K562 (cell line): ENCODE results near the gene ARHGAP23. TPM values are rescaled to one million over a fixed set of nuclear protein-coding genes. Genes with fewer than 3 reads are reported as not detected.

Source experiments
- CTBP1 ChIP-seq: fragments of 450-650 bp; IDR thresholded peaks from 2 replicates; pipeline ENCODE4 v1.6.1; 2016; ENCODE audit warnings: borderline replicate concordance
- EP300 ChIP-seq: IDR thresholded peaks from 2 replicates; pipeline ENCODE4 v1.6.1; 2012; ENCODE audit warnings: low read length, improper control_type of control experiment
- ESRRA ChIP-seq: fragments of 450-650 bp; IDR thresholded peaks from 2 replicates; pipeline ENCODE4 v1.6.1; 2014; ENCODE audit warnings: low read depth, mild to moderate bottlenecking, moderate library complexity, borderline replicate concordance
- NBN ChIP-seq: fragments of 450-650 bp; IDR thresholded peaks from 2 replicates; pipeline ENCODE4 v1.6.1; 2016; ENCODE audit warnings: low read depth, mild to moderate bottlenecking
- RCOR1 ChIP-seq, 2 experiments: IDR thresholded peaks; 2 replicates each; pipeline ENCODE4 v1.6.1; 2012; ENCODE audit warnings: low read depth in 2 of 2, low read length in 2 of 2, borderline replicate concordance in 1 of 2, improper control_type of control experiment in 1 of 2
- SMARCE1 ChIP-seq: fragments of 450-650 bp; IDR thresholded peaks from 2 replicates; pipeline ENCODE4 v1.7.1; 2016; ENCODE audit warnings: mild to moderate bottlenecking
- SMC3 ChIP-seq: conservative IDR thresholded peaks from 2 replicates; pipeline ENCODE4 v1.6.1; 2011; ENCODE audit warnings: low read depth, low read length, improper control_type of control experiment; ENCODE audit not compliant: insufficient read depth
- TCF7L2 ChIP-seq: fragments of 150-350 bp; IDR thresholded peaks from 2 replicates; pipeline ENCODE4 v1.6.1; 2016; ENCODE audit warnings: low read depth, mild to moderate bottlenecking, low read length, moderate library complexity
- ZNF778 ChIP-seq: fragments of 450-650 bp; formaldehyde crosslinking; IDR thresholded peaks from 2 replicates; pipeline ENCODE4 v1.4.0; 2020; ENCODE audit warnings: mild to moderate bottlenecking, moderate library complexity
- polyA plus RNA-seq, 8 experiments: library from polyadenylated mRNA; depleted of rRNA in 4 of 8; stranded (reverse) in 5 of 8; unstranded in 3 of 8; fragments of >200 nt; fragmentation: Nextera tagmentation in 2 of 8; fragmentation: Illumina TruSeq in 1 of 8; extraction: Ambion mirVana in 2 of 8; extraction: Trizol in 1 of 8; gene quantifications; 2 replicates each; pipeline versions ENCODE4 v1.2.1 to v1.2.3, GENCODE V29; 2011 to 2014; ENCODE audit warnings: inconsistent platforms in 1 of 8, missing spikeins in 1 of 8
- total RNA-seq, 7 experiments: library from RNA; depleted of rRNA in 6 of 7; stranded (reverse); fragments of >200 nt in 6 of 7; fragmentation: Illumina TruSeq in 2 of 7; extraction: Trizol in 2 of 7; gene quantifications; 2 replicates each; pipeline versions ENCODE4 v1.2.1 to v1.2.3, GENCODE V29; 2011 to 2021; ENCODE audit warnings: low replicate concordance in 1 of 7
- TF ChIP-seq, protein P1 (sequence below): fragments of 450-650 bp; IDR thresholded peaks from 2 replicates; pipeline ENCODE4 v1.6.1; 2016; ENCODE audit warnings: mild to moderate bottlenecking, moderate library complexity
- TF ChIP-seq, protein P2 (sequence below), 3 experiments: IDR thresholded peaks in 2 of 3; conservative IDR thresholded peaks in 1 of 3; 2 replicates each; pipeline ENCODE4 v1.5.1; 2011 to 2012; ENCODE audit warnings: low read length in 3 of 3, mild to moderate bottlenecking in 3 of 3, control low read depth in 2 of 3, improper control_type of control experiment in 1 of 3, inconsistent platforms in 1 of 3, low read depth in 1 of 3, mixed read lengths in 1 of 3, moderate library complexity in 1 of 3; ENCODE audit not compliant: insufficient read depth in 2 of 3
- TF ChIP-seq, protein P3 (sequence below): fragments of 200-800 bp; sonication (Bioruptor generic); IDR thresholded peaks from 2 replicates; pipeline ENCODE4 v1.6.1; 2017; ENCODE audit warnings: missing genetic modification characterization, missing compliant biosample characterization

Gene ARHGAP23
- total and polyA plus RNA-seq, 9 of the 15 experiments (the other 6 are each of a cell fraction or from before 2014, with no cell fraction given), result 0.01 to 2.7 (median 0.70) TPM

DNA sequence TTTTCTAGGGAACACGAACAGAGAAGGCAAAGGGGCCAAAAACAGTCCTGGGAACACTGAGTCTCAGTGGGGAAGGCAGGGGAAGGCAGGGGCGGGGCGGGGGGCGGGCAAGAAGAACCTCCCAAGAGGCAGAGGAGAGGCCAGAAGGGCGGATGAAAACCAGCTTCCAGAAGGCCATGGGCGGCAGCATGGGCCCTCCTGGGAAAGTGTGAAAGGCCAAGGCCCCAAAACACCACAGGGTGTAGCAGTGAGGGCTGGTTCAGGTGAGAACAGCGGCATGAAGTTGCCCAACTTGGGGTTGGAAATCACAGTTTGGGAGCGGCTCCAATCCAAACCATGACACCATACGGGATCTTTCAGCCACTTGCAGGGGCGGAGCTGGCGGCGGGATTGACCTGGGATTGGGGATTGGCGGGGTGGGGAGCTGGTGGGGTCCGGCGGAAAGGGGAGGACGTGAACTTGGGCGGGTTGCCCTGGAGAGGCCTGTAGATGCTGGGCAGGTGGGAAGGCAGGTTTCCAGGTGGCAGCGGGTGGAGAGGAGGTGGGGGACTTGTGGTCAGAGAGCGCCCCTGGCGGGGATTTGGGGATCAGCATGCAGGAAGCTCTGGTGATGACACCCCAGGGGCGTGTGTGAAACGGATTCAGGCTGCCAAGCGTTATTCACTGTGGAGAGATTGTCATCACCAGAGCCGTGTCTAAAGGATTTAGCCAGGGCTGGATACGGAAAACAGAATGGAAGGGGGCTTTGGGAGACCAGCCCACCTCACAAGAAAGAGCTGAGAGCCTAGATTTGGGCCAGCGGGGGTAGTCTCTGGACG, 80.9 kb downstream of the ARHGAP23 start (continued):
- peak in 1 of 2 experiments; percentile 77; a peak in 1 of 4 replicates for TF ChIP-seq RCOR1 (IDR thresholded peaks at IDR 0.05; ENCODE audit: borderline replicate concordance in 1 of 2, low read depth in 2 of 2, low read length in 2 of 2)
- peak; percentile 24; the same call in 1 of the 2 replicates for TF ChIP-seq EP300
- TF ChIP-seq, protein P1, sequence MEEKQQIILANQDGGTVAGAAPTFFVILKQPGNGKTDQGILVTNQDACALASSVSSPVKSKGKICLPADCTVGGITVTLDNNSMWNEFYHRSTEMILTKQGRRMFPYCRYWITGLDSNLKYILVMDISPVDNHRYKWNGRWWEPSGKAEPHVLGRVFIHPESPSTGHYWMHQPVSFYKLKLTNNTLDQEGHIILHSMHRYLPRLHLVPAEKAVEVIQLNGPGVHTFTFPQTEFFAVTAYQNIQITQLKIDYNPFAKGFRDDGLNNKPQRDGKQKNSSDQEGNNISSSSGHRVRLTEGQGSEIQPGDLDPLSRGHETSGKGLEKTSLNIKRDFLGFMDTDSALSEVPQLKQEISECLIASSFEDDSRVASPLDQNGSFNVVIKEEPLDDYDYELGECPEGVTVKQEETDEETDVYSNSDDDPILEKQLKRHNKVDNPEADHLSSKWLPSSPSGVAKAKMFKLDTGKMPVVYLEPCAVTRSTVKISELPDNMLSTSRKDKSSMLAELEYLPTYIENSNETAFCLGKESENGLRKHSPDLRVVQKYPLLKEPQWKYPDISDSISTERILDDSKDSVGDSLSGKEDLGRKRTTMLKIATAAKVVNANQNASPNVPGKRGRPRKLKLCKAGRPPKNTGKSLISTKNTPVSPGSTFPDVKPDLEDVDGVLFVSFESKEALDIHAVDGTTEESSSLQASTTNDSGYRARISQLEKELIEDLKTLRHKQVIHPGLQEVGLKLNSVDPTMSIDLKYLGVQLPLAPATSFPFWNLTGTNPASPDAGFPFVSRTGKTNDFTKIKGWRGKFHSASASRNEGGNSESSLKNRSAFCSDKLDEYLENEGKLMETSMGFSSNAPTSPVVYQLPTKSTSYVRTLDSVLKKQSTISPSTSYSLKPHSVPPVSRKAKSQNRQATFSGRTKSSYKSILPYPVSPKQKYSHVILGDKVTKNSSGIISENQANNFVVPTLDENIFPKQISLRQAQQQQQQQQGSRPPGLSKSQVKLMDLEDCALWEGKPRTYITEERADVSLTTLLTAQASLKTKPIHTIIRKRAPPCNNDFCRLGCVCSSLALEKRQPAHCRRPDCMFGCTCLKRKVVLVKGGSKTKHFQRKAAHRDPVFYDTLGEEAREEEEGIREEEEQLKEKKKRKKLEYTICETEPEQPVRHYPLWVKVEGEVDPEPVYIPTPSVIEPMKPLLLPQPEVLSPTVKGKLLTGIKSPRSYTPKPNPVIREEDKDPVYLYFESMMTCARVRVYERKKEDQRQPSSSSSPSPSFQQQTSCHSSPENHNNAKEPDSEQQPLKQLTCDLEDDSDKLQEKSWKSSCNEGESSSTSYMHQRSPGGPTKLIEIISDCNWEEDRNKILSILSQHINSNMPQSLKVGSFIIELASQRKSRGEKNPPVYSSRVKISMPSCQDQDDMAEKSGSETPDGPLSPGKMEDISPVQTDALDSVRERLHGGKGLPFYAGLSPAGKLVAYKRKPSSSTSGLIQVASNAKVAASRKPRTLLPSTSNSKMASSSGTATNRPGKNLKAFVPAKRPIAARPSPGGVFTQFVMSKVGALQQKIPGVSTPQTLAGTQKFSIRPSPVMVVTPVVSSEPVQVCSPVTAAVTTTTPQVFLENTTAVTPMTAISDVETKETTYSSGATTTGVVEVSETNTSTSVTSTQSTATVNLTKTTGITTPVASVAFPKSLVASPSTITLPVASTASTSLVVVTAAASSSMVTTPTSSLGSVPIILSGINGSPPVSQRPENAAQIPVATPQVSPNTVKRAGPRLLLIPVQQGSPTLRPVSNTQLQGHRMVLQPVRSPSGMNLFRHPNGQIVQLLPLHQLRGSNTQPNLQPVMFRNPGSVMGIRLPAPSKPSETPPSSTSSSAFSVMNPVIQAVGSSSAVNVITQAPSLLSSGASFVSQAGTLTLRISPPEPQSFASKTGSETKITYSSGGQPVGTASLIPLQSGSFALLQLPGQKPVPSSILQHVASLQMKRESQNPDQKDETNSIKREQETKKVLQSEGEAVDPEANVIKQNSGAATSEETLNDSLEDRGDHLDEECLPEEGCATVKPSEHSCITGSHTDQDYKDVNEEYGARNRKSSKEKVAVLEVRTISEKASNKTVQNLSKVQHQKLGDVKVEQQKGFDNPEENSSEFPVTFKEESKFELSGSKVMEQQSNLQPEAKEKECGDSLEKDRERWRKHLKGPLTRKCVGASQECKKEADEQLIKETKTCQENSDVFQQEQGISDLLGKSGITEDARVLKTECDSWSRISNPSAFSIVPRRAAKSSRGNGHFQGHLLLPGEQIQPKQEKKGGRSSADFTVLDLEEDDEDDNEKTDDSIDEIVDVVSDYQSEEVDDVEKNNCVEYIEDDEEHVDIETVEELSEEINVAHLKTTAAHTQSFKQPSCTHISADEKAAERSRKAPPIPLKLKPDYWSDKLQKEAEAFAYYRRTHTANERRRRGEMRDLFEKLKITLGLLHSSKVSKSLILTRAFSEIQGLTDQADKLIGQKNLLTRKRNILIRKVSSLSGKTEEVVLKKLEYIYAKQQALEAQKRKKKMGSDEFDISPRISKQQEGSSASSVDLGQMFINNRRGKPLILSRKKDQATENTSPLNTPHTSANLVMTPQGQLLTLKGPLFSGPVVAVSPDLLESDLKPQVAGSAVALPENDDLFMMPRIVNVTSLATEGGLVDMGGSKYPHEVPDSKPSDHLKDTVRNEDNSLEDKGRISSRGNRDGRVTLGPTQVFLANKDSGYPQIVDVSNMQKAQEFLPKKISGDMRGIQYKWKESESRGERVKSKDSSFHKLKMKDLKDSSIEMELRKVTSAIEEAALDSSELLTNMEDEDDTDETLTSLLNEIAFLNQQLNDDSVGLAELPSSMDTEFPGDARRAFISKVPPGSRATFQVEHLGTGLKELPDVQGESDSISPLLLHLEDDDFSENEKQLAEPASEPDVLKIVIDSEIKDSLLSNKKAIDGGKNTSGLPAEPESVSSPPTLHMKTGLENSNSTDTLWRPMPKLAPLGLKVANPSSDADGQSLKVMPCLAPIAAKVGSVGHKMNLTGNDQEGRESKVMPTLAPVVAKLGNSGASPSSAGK, result peak; percentile 31; the same call in 1 of the 2 replicates
- TF ChIP-seq TCF7L2, result no peak
- TF ChIP-seq CTBP1, result peak; percentile 55; the same call in 1 of the 2 replicates
- TF ChIP-seq, protein P2, sequence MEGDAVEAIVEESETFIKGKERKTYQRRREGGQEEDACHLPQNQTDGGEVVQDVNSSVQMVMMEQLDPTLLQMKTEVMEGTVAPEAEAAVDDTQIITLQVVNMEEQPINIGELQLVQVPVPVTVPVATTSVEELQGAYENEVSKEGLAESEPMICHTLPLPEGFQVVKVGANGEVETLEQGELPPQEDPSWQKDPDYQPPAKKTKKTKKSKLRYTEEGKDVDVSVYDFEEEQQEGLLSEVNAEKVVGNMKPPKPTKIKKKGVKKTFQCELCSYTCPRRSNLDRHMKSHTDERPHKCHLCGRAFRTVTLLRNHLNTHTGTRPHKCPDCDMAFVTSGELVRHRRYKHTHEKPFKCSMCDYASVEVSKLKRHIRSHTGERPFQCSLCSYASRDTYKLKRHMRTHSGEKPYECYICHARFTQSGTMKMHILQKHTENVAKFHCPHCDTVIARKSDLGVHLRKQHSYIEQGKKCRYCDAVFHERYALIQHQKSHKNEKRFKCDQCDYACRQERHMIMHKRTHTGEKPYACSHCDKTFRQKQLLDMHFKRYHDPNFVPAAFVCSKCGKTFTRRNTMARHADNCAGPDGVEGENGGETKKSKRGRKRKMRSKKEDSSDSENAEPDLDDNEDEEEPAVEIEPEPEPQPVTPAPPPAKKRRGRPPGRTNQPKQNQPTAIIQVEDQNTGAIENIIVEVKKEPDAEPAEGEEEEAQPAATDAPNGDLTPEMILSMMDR (IDR thresholded peaks at IDR 0.05 in 2 of 3, conservative IDR thresholded peaks at IDR 0.05 in 1 of 3; ENCODE audit: insufficient read depth in 2 of 3, low read depth in 1 of 3, low read length in 3 of 3), result peak; percentile 91 to 94 (median 92)
- TF ChIP-seq SMC3, result 0 out of 2 replicates have a peak, but pooled peaks have one; percentile 31
- TF ChIP-seq NBN, result peak; percentile 45; the same call in 1 of the 2 replicates
- TF ChIP-seq ESRRA, result peak; percentile 61; the same call in 1 of the 2 replicates
- TF ChIP-seq, protein P3, sequence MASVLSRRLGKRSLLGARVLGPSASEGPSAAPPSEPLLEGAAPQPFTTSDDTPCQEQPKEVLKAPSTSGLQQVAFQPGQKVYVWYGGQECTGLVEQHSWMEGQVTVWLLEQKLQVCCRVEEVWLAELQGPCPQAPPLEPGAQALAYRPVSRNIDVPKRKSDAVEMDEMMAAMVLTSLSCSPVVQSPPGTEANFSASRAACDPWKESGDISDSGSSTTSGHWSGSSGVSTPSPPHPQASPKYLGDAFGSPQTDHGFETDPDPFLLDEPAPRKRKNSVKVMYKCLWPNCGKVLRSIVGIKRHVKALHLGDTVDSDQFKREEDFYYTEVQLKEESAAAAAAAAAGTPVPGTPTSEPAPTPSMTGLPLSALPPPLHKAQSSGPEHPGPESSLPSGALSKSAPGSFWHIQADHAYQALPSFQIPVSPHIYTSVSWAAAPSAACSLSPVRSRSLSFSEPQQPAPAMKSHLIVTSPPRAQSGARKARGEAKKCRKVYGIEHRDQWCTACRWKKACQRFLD (CRISPR knock-in tag), result no peak
- 0 out of 2 replicates have a peak, but pooled peaks have one; percentile 31 for TF ChIP-seq SMARCE1
- TF ChIP-seq ZNF778 (CRISPR knock-in tag), result no peak
